ENCODE results near the gene ANLN.
"Not testable (repeated sequence)": the region's sequence is repeated elsewhere in the genome, so short reads cannot be mapped to it uniquely, and the experiment has no call there.

The ANLN gene

DNA sequence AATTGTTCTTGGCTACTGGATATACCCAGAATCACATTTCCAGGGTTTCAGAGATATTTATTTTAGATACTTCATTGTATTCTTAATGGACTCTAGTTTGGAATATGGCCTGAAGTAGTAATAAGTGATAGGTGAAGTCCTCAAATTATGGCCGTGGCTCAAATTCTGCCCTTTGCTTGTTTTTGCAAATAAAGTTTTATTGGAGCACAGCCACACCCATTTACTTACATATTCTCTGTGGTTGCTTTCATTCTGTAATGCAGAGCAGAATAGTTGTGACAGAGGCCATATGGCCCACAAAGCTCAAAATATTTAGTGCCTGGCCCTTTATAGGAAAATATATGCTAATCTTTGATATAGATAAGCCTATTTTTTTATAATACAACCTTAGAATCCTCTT lies 19.5 kb downstream of the ANLN start:
- DNase-seq (ENCODE audit: low spot score): no peak

DNA sequence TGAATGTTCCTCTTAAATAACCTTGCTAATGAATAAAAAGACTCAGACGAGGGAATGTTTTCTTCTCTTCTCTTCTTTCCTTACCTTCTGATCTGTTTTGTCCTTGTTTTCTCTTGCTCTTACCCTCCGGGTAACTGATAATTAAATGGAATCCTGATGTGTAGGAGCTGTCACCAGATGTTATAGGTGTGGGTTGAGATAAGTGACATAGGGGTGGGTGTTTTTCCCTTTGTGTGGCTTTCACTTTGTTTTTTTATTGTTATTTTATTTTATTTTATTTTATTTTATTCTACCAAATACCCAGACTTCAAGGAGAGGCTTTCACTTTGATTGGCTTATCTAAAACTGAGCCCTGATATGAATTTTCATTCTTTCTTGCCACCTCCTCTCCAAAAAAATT lies 25.5 kb downstream of the ANLN start:
- DNase-seq (ENCODE audit: low spot score): no peak

DNA sequence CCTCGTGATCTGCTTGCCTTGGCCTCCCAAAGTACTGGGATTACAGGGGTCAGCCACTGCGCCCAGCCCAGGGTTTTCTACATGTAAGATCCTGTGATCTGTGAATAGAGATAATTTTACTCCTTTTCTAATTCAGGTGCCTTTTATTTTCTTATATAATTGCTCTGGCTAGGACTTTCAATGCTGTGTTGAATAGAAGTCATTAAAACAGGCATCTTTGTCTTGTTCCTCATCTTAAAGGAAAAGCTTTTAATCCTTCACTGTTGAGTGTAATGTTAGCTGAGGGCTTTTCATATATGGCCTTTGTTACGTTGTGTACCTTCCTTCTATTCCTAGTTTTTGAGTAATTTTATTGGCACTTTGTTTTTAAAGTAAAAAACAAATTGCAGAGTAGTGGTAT lies 26.6 kb downstream of the ANLN start:
- DNase-seq (ENCODE audit: low spot score): no peak

DNA sequence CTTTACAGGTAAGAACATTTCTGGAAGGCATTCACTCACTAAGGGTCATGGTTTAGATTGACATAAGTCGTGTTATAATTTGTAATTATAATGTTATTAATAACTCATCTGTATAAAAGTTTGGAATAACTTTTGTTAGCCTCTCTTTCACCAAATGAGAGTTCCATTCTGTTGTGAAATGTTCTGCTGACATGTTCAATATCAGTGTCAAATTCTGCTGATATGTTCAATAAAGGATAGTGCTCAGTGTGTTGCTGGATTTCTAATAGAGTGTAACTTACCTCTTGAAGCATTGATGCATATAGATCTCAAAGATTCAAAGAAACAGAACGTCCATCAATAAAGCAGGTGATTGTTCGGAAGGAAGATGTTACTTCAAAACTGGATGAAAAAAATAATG lies 30.6 kb downstream of the ANLN start:
- no peak for DNase-seq (ENCODE audit: low spot score)

DNA sequence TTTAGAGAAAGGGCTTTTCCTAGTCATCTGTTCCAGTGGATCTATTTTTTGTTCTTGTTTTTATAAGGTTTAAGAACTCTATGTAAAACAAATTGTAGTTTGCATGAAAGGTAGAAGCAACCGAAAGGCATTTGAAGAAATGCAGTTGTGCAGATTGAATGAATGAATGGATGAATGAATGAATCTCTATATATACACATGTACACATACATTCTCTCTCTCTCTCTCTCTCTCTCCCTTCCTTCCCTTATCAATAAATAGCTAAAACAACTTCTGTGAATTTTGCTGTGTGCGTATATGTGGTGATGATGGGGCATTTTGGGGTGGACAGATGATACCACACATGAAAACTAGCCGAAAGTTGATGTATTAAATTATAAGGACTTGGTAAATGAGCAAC lies 32.4 kb downstream of the ANLN start:
- DNase-seq (ENCODE audit: low spot score): no peak

DNA sequence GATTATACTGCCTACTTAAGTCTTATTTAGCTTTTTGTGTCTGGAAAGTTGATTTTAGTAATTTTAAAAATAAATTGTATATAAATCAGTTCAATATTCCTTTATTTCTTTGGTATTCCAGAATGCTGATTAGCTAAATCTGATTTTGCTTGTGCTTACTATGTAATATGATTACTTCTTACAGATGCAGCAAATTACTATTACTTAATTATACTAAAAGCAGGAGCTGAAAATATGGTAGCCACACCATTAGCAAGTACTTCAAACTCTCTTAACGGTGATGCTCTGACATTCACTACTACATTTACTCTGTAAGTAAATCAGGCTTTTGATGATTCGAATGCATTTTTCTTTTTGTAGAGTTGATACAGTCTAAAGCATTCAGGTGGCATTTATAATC lies 34.0 kb downstream of the ANLN start:
- no peak for DNase-seq (ENCODE audit: low spot score)

DNA sequence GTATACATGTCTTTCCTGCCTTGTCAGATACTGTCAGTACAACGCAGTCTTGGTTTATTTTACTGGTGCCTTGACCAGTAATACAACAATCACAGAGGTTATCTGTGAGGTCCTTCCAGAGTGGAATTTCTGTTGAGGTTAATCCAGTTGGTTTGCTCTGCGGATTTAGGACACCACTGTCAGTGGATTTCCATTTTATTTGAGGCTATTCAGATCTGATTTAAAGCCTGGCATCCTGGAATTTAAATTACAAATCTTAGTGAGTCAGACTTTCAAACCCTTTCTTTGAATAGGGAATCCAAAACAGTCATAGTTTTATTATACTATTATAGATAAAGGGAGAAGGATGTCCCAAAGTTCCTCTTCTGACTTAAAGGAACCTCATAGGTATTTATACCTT lies 40.5 kb downstream of the ANLN start:
- no peak for DNase-seq (ENCODE audit: low spot score)

DNA sequence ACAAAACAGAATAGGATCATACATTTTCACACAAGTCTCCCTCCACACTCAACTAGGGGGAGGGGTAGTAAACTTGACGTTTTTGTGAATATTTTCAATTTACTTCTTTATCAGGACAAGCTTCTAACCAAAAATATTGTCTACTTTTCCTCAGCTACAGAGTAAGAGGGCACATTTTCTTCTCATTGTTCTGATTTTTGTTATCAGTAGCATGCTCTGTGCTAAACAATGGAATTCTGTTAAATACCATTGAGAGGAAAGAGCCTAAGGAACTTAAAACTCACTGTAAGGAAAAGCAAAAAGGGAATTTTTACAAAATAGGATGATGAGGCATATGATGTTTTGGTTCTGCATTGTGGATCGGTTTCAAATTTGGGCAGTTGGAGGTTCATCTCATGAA lies 41.2 kb downstream of the ANLN start:
- no peak for DNase-seq (ENCODE audit: low spot score)

DNA sequence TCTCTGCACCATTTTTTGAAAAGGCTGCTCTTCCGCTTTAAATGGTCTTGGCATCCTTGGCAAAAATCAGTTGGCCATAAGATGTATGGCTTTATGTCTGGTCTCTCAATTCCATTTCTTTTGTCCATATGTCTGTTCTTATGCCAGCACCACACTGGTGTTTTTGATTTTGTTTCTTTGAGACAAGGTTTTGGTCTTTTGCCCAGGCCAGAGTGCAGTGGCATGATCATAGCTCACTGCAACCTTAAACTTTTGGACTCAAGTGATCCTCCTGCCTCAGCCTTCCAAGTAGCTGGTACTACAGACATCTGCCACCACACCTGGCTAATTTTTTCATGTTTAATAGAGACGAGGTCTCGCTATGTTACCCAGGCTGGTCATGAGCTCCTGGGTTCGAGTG lies 48.5 kb downstream of the ANLN start:
- no peak for DNase-seq (ENCODE audit: low spot score)

DNA sequence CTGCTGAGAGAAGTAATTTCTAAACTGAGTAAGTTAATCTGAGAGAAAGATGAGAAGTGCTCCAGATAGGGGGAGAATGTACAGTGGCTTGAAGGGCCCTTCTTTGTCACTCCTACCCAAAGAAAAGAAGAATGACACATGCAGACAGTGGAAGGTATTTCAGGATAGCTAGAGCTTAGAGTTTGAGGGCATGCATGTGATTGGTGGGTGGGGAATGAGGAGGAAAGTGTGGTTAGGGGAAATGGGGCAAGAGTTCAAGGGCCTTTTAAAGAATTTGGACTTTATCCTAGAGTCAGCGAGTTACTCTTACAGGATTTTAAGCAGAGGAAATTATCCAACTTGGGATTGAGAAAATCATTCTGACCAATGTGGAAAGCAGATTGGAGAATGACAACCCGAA lies 50.0 kb downstream of the ANLN start:
- DNase-seq (ENCODE audit: low spot score): no peak

DNA sequence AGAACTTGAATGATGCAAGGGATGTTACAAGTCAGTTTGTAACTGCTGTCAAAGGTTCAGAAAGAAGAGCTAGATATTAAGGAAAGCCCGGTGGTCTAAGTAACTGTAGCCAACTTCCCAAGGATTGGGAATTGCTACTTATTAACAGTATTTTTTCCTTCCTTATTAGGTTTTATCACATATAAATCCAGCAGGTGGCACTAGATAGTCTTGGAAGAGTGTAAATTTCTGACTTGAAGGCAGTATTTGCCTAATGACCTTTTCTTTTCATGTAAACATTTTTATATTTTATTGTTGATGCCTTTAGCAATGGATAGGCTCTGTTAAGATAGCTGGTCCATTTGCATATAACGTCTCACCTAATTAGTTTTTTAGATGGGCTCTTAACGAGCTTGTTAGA lies 51.2 kb downstream of the ANLN start:
- DNase-seq (ENCODE audit: low spot score): peak; percentile 16

DNA sequence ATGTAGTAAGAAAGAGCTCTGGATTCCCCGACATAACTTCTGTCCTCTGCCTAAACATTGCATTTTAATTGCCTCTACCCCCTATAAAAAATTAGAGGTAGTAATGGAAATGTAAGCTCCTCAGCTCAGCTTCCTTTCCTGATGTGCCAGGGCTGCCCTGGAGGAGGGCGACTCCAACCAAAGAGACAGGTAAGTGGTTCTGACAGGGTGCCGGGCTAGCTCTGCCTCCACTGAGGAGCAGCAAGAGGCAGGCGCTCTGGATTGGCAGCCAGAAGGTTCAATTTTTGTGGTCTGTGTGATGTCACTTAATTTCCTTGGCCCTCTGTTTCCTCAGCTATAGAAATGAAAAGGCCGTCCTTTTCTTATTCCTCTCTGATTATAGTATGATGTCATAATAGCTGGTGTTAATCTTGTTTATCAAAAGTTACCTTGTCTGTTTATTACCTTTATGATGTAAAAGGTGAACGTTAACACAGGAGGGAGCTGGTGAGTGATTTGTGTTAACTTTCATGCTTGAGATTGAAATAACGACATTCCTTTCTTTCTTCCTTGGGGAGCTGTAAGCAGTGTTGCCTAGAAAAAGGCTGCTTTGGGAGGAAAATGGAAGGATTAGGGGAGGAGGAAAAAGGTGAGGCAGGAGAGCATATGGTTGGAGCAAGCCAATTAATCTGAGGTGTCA lies 51.8 kb downstream of the ANLN start:
- no peak for DNase-seq (ENCODE audit: low spot score)

DNA sequence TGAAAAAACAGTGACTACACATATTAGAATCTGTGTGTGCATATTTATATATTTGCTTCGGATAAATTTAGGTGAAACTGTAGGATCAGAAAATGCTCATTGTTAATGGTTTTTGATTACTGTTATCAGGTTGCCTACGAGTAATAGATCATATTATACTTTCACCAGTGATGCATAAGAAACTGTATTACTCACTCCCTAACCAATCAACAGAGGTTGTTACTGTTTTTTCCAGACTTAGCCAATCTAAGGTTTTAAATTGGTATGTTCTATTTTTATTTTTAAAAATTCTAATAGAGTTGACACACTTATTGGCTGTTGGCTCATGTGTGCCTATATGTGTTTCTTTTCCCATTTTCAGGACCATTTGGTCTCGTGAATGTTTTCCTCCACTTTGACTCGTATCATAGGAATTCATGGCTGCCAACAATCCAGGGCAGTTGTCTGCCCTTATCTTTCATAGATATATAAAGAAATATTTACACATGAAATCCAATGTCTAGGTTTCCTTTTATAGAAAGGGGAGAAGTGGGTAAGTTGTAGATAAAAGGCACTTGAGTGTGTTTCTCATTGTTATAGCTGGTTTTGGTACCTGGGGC lies 59.2 kb downstream of the ANLN start:
- no peak for DNase-seq (ENCODE audit: low spot score)

DNA sequence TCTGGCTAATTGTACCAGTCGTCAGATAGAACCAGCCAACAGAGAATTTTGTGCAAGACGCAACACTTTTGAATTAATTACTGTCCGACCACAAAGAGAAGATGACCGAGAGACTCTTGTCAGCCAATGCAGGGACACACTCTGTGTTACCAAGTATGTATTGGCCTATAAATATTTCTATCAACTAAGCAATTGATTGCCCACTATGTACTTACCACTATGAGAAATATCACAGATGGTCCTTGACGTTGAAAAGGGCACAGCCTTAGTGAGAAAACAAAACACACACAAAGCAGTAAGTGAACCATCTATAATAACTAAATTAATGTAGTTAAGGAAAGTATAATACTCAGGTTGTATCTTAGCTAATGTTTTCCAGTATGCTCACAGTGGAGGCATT lies 60.0 kb downstream of the ANLN start:
- DNase-seq (ENCODE audit: low spot score): no peak

DNA sequence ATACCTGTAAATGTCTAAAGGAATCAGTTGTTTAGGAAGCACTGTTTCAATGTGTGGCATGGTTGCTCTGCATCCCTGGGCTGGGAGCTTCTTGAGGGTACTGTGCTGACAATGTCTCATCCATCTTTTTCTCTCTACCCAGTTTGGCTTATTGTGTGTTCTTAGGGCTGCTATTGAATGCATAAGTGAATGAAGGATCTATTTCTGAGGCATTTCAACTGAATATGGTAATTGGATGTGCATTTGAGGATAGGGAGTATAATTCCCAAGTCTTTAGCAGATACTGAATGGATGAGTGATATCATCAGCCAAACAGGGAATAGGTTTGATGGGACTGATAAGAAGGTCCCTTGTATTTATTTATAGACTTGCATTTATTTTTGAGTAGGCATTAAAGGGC lies 64.1 kb downstream of the ANLN start:
- DNase-seq (ENCODE audit: low spot score): no peak

DNA sequence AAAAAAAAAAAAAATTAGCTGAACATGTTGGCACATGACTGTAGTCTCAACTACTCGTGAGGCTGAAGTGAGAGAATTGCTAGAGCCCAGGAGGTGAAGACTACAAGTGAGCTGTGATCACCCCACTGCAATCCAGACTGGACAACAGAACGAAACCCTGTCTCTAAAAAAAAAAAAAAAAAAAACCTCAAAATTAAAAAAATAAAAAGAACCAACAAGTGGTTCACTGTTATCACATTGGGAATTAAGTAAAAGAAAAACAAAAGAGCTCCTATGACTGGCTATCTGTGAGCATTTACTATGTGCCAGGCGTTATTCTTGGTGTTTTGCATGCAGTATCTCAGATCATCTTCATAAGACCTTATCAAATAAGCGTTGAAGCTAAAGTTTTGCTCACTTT lies 66.0 kb downstream of the ANLN start:
- no peak for DNase-seq (ENCODE audit: low spot score)

DNA sequence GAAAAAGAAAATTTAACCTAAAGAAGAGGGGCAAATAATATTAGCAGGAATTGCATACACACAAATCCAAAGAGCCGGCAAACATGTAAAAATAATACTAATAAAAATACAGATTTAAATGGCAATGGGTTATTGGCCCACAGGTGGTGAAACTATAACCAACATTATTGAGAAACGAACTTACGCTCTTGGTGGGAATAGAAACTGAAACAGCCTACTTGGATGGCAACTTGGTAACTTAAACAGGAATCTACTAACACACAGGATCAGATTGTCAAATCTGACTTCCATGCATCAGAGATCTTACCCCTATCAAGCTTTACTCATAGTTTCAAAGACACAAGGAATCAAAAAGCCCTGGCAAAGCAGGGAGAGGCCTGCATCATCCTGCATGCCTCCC lies 66.5 kb downstream of the ANLN start:
- DNase-seq (ENCODE audit: low spot score): no peak

DNA sequence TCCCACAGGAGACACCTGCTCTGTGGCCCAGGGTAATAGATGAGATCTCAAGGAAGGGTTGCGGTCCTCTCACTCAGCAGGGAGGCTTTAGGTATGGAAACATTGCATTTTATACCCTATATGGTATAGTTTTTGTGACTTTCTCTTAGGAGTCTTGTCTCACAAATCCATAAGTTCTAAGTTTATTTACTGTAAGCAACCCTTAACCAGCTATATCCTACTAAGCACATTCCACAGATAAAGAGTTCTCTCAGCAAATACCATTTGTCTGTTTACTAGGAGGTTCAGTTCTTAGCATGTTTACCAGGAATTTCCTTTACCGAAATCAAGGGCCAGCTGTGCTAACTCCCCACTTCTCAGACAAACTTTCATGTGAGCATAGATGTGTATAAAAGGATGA lies 66.9 kb downstream of the ANLN start:
- DNase-seq (ENCODE audit: low spot score): no peak

DNA sequence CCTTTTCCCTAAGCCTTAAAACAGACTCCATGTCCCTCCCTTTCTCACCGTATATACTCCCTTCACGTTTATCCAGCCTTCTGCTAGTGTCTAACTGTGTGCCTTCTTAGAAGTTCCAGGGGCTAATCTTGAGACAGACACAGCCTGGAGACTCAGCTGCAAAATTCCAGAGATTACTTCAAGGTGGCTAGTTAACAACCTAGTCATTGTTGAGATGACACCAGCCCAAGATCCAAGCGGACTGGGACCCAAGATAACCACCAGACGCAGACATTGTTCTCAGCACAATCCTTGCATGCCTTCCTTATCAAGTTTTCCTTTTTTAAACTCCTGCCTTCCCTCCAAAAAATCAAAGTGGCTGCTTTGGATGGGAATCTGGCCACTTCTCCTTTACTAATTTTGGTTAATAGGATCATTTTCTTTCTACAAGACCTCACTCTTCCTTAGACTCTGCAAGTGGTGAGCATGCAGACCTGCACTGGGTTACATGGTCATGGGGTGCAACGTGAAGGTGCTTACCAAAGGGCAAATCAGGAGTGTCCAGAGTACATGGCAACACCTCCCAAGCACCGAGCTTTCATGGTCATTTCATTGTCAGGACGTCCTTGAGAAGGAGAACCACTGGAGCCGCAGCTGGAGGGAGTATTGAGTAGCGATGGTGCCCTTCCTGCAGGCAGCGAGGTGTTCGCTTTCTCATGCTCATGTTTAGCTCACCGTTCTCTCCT lies 69.7 kb downstream of the ANLN start:
- DNase-seq (ENCODE audit: low spot score): no peak

DNA sequence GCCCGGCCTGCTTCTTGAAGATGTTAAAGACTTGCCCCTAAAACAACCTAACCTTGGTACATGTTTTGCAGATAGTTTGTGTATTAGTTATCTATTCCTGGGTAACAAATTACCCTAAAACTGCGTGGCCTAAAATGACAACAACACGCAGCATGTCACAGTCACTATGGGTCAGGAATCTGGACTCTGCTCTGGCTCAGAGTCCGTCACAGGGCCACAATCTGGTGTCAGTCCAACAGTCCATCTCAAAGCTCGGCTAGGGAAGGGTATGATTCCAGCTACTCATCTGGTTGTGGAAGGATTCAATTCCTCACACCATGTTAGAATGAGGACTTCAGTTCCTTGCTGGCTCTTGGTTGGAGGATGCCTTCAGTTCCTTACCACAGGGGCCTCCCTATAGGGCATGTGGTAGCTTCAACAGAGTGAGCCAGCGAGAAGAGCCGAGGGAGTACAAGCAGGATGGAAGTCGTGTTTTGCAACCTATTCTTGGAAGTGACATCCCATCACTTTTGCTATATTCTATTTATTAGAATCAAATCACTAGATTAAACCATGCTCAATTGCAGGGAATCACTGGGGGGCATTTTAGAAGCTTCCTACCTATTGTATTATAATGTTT lies 71.3 kb downstream of the ANLN start:
- DNase-seq (ENCODE audit: low spot score): no peak

DNA sequence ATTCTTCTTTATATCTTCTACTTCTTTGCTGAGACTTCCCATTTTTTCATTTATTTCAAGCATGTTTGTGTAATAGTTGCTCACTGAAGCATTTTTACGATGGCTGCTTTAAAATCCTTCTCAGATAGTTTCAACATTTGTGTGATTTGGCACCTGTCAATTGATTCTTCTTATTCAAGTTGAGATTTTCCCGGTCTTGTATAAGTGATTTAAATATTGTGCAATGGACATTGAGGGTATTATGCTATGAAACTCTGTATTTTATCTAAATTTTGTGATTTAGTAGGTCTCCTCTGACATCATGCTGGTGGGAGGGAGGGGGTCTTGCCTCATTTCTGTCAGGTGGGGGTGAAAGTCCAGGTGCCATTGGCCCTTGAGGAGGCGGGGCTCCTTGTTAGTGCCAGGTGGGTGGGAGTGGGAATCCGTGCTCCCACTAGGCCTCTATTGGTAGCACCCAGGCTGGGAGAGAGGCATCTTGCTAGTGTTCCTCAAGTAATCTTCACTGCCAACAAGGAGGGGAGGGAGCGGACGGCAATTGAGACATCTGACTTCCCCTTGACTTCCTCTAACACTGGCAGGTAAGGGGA lies 73.0 kb downstream of the ANLN start:
- no peak for DNase-seq (ENCODE audit: low spot score)

DNA sequence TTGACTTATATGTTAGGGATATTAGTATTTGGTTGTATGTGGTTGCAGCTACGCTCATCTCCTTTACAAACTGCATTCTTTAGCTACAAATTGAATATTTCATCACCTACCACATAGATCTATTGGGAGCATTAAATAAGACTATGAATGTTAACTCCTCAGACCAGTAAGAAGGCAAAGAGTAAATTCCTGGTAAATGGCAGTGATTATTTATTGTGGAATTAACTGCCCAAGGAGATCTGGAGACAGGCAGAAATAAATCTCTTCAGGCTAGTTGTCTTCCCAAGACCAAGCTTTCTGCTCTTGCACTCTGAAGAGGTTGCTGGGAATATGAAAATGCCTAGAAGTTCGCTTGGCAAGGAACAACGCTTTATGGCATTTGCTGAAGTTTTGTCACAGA lies 74.6 kb downstream of the ANLN start:
- no peak for DNase-seq (ENCODE audit: low spot score)

DNA sequence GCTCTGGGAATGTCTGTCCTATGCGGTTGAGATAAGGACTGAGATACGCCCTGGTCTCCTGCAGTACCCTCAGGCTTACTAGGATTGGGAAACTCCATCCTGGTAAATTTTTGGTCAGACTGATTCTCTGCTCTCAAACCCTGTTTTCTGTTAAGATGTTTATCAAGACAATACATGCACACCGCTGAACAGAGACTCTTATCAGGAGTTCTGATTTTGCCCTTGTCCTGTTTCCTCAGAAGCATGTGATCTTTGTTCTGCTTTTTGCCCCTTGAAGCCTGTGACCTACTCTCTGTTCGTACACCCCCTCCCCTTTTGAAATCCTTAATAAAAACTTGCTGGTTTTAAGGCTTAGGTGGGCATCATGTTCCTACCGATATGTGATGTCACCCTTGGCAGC lies 76.3 kb downstream of the ANLN start:
- DNase-seq (ENCODE audit: low spot score): not testable (repeated sequence)

Data from hematopoietic multipotent progenitor cell treated with erythropoietin and hydrocortisone succinate and interleukin-3 and kit ligand, for 15 days (in vitro differentiated cells).